GM10266 (cell line): ENCODE data around the gene EVI2A.

Experiments
- DNase-seq: peaks from one replicate; pipeline ENCODE4 v3.0.0; 2012; ENCODE audit errors: extremely low spot score
- CTCF ChIP-seq: IDR thresholded peaks from 2 replicates; pipeline ENCODE4 v1.5.1; 2012; ENCODE audit warnings: mild to moderate bottlenecking, low read depth; ENCODE audit not compliant: control insufficient read depth, insufficient read depth; ENCODE audit errors: missing control alignments

Gene EVI2A

DNA sequence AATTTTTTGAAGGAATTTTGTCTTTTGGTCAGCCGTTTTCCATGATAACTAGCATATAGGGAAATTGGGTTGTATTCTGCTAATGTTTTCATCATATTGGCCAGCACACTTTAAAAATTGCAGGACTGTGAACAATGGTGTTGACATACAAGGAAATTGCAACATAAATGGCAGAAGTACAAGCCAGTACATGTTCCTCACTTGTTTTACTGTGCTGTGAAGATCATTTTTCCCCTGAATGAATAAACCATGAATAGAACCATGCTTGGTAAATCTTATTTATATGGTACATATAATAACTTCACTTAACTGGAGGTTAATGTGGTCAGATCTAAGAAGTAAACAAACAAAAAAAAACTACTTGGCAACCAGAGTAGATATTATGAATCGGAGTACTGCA lies 47.2 kb downstream of the EVI2A start:
- no peak for TF ChIP-seq CTCF
- DNase-seq = no peak

DNA sequence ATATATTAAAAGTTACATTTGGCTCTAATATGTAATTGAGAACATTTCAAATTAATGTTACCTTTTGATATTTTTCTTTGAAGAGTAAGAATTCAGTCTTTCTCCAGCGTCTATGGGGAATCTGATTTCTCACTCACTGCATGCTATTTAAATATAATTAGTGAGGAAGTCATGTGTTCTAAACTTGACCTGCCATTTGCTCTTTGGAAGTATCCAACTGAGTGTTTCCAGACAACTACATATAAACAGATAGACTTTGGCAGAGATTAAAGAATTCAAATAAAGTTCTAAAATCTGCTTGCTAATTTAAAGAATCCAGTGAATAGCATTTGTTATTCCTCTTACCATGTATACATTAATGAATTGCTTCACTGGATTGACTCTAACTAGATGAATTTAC lies 47.9 kb downstream of the EVI2A start:
- no peak for DNase-seq
- TF ChIP-seq CTCF = no peak

GRCh38 chr17:31272803-31273202 lies 48.6 kb downstream of the EVI2A start:
- no peak for TF ChIP-seq CTCF
- DNase-seq = no peak

- no peak for DNase-seq
- TF ChIP-seq CTCF = no peak
Measured at GRCh38 chr17:31272236-31272635, 49.2 kb downstream of the EVI2A start.

GRCh38 chr17:31269578-31269983 lies 51.8 kb downstream of the EVI2A start:
- TF ChIP-seq CTCF = no peak
- DNase-seq = no peak

GRCh38 chr17:31269036-31269577 lies 52.3 kb downstream of the EVI2A start:
- DNase-seq = no peak
- TF ChIP-seq CTCF = no peak
